HCT116 (cell line): Measurements from ENCODE around the gene ADCY1.

Source experiments
- CTCF ChIP-seq, 3 experiments: fragments of 200-600 bp in 1 of 3; sonication (generic) in 1 of 3; IDR thresholded peaks in 2 of 3; conservative IDR thresholded peaks in 1 of 3; 2 replicates each; pipeline ENCODE4 v1.5.1; 2012 to 2017; ENCODE audit warnings: low read depth in 2 of 3, low read length in 2 of 3, antibody characterized with exemption in 1 of 3, borderline replicate concordance in 1 of 3, control low read depth in 1 of 3, mild to moderate bottlenecking in 1 of 3, mixed read lengths in 1 of 3, mixed run types in 1 of 3, moderate library complexity in 1 of 3; ENCODE audit not compliant: insufficient read depth in 1 of 3
- EZH2 ChIP-seq: fragments of 200-600 bp; sonication (generic); IDR thresholded peaks from 2 replicates; pipeline ENCODE4 v1.6.1; 2017; ENCODE audit warnings: antibody characterized with exemption, mixed run types
- POLR2A ChIP-seq: IDR thresholded peaks from 2 replicates; pipeline ENCODE4 v1.7.0; 2011; ENCODE audit warnings: borderline replicate concordance; ENCODE audit not compliant: insufficient read depth, insufficient read length; ENCODE audit errors: extremely low read depth
- SIN3A ChIP-seq: IDR thresholded peaks from 2 replicates; pipeline ENCODE4 v1.6.1; 2012; ENCODE audit warnings: low read depth

- TF ChIP-seq EZH2 (no peak), POLR2A (no peak), SIN3A (no peak), CTCF (IDR thresholded peaks at IDR 0.05 in 2 of 3, conservative IDR thresholded peaks at IDR 0.05 in 1 of 3; ENCODE audit: borderline replicate concordance in 1 of 3, insufficient read depth in 1 of 3, low read depth in 2 of 3, low read length in 2 of 3) (no peak)
These were observed 49.1 kb upstream of the ADCY1 start for GRCh38 chr7:45525057-45525456.
